Activated CD8-positive, alpha-beta memory T cell treated with anti-CD3 and anti-CD28 coated beads, Interleukin-2, amount 50 U/mL, for 1 hour (primary cell): ENCODE data around the gene SPC25.
"Not testable (repeated sequence)": the region's sequence is repeated elsewhere in the genome, so short reads cannot be mapped to it uniquely, and the experiment has no call there.

Experiments used
- DNase-seq: peaks from one replicate; pipeline ENCODE4 v3.0.0-alpha.2; 2020; ENCODE audit errors: extremely low read depth

Gene SPC25, protein sequence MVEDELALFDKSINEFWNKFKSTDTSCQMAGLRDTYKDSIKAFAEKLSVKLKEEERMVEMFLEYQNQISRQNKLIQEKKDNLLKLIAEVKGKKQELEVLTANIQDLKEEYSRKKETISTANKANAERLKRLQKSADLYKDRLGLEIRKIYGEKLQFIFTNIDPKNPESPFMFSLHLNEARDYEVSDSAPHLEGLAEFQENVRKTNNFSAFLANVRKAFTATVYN

GRCh38 chr2:168890006-168890782, at the start of gene SPC25:
SPC25 (minus strand) TSS chr2:168890430; CDS start chr2:168889519, 911 bp downstream.
- peak; percentile 63 for DNase-seq

DNA sequence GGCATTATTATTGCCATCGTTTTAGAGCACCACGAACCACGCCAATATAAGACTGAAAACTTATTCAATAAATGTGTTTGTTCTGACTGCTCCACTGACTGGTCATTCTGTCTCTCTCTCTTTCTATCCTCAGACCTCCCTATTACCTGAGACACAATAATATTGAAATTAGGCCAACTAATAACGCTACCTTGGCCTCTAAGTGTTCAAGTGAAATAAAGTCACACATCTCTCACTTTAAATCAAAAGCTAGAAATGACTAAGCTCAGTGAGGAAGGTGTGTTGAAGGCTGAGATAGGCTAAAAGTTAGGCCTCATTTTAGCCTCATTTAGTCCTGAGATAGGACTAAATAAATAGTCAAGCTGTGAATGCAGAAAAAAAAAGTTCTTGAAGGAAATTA, 49.7 kb upstream of the SPC25 start:
- DNase-seq = no peak

- no peak for DNase-seq
Measured at GRCh38 chr2:168939061-168939460, 48.8 kb upstream of the SPC25 start.

DNA sequence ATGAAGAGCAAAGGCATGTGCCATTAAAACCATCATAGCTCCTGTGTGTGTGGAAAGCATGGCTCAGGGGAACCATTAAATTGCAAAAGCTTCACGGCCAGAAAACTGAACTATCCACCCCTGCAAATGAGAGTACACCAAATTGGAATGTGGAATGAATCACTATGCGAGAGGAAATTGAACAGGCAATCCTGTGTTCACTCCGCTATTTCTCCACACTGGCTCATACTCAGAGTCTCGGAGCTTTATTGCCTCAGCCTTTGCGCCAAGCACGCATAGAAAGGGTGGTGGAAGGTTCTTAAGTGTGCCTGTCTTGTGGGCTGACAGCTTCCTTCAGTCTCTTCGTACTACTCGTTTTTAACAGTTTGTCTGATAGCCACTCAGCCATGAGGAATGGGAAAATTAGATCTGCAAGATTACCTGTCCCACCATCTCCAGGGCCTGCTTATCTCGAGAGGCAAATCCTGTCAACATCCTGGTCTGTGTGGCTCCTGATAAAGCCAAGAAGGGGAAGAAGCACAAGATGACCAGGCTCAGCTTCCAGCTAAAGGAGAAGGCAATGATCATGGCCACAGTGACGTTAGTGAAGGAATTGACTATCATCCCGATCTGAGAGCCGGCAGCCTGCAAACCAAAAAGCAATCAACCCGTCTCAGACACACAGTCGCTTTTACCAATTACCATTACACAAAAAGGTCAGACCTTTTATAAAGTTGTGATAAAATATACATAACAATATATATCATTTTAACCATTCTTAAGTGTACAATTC, 45.8 kb upstream of the SPC25 start:
- no peak for DNase-seq

GRCh38 chr2:168934826-168935225, 44.6 kb upstream of the SPC25 start:
- DNase-seq = no peak

- not testable (repeated sequence) for DNase-seq
Measured at GRCh38 chr2:168932174-168932573, 41.9 kb upstream of the SPC25 start.

DNA sequence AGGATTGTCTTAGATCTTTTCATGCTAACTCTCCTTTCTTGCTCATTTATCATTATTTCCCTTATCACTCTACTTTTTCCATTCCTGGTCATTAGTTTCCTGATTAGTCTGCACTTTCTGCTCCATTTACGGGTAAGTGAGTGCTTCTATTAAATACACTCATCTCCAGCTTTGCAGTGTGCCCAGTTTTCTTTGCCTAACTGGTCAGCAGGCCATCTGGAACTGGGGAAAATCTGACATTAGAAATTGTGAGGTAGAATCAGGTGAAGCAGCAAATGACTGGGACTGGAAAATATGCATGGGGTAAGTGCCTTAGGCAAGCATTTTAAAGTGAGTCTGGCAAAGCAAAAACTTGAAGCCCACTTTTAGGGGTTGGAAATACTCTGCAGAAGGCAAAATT, 40.0 kb upstream of the SPC25 start:
- no peak for DNase-seq

- DNase-seq = no peak
Measured at GRCh38 chr2:168929031-168929430, 38.8 kb upstream of the SPC25 start.

GRCh38 chr2:168928113-168928831, 38.0 kb upstream of the SPC25 start:
- no peak for DNase-seq

- DNase-seq = no peak
Measured at GRCh38 chr2:168926621-168927386, 36.6 kb upstream of the SPC25 start.

- no peak for DNase-seq
Measured at GRCh38 chr2:168920504-168921157, 30.4 kb upstream of the SPC25 start.

- no peak for DNase-seq
Measured at GRCh38 chr2:168916331-168916675, 26.1 kb upstream of the SPC25 start.

GRCh38 chr2:168915441-168916330, 25.5 kb upstream of the SPC25 start:
- no peak for DNase-seq

DNA sequence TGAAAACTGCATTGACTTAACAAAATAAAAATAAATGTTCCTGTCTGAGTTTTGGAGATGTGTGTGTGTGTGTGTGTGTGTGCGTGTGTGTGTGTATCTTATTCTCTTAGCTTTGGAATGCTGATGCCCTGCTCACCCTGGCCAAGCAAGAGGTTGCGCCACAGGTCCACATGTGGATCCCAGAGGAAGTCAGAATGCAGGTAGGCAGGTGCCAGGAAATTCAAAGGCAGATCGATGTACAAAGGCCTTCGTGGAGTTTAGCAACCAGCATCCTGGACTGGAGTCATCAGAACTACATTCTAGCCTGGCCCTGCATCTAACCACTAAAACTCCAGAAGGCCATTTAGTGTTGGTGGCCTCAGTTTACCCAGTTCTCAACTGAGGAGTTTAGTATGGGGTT, 23.3 kb upstream of the SPC25 start:
- DNase-seq = no peak

DNA sequence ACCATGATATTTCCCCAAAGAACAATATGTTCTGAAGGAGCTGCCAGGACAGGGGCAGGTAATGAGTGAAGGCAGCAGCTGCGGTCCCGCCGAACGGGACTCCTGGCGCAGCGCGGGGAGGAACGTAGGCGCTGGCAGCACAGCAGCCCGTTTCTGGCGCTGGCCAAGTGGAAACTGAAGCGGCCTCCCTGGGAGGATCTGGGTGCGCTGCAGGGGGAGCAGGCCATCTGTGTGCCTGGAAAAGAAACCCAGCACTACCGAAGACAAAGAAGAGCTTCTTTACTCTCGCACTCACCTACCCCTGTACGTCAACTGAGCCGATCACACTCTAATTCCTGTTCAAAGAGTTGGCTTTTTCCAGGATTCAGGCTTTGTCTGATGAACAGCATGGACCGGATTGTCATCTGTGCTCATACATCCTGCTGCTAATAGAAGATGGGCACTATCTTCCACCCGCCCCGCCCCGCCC, 22.7 kb upstream of the SPC25 start:
- no peak for DNase-seq

- no peak for DNase-seq
Measured at GRCh38 chr2:168912466-168912865, 22.2 kb upstream of the SPC25 start.

DNA sequence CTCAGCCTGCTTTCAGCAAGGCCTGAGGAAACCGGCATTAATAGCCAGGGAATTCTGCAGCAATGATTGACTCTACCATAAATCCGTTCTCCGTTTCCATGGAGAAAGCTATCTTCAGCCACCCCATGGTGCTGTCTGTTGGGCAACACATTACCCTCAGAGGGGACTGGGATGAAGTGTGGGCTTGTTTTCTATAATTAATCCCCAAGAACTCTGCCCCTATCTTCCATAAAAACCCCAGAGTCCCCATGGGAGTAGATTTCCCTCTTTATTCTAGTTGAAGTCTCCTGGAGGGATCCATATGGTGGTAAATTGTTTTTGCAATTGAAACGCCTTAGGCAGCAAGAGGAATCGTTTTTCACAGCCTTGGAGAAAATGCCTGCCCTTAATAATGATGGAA, 20.1 kb upstream of the SPC25 start:
- DNase-seq = no peak

DNA sequence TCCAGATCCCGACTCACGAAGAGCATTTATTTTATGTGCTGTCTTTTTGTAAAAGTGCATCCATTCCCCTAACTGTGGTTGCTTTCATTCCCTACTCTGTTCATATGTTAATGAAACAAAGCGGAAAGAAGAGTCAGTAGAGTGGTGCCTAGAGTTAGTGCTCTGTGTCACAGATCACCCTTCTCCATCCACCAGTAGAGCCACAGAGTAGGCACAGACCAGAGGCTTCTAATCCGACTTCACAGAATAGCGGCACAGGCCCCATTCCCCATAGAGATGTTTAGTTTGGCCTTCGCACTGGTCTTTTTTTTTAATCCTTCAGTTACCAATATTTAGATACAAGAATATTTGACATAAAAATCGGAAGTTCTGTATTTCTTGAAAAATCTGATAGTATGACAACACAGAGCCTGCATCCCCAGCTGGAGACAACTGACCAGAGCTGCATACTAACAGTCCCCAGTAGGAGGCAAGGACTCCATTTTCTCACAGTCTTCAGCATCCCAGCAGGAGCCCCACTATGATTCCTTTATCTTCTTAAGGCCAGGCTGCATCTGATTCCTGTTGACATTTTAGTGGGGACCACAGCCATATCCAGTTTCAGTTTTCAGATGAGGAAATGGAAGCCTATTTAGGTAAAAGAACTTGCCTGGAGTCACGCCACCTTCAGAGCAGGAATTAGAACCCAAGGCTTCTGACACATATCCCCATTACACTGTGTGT, 17.9 kb upstream of the SPC25 start:
- DNase-seq = no peak

DNA sequence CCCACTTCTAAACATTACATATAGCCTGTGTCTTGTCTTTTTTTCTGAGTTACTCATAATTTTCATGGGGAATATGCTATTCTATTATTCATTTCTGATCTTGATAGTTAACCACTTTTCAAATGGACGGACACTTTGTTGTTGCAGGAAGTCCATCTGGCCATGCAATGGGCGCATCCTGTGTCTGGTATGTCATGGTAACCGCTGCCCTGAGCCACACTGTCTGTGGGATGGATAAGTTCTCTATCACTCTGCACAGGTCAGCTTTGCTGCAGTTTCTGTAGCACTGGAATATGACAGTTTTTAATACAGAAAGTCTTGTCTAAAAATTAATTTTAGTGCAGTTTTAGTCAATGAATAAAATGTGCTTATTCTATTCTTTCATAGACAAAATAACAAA, 14.1 kb upstream of the SPC25 start:
- no peak for DNase-seq
